GM21717 (cell line): ENCODE data around the gene NCOR2.

ENCODE experiments used
- ATAC-seq: cut with Tn5 transposase; IDR thresholded peaks from one replicate; pipeline ENCODE4 v1.9.1; 2021; ENCODE audit warnings: mild to moderate bottlenecking, moderate library complexity; ENCODE audit not compliant: unreplicated experiment

Gene NCOR2

DNA sequence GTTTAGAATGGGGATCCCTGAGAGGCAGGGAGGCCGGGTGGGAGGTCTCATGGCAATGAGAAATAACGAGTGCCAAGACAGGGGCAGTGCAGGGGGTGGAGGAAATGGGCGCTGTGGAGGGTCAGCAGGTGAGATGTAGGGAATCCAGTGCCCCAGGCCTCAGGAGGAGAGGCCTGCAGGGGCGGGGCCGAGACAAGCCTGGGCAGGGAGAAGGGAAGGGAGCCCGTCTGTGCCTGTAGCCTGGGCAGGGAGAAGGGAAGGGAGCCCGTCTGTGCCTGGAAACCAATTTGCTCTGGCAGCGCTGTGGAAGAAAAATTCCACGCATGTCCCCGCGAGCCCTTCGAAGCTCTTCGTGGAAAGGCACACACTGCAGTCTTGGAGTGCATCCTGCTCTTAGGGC, 10.6 kb upstream of the NCOR2 start:
- no peak for ATAC-seq

DNA sequence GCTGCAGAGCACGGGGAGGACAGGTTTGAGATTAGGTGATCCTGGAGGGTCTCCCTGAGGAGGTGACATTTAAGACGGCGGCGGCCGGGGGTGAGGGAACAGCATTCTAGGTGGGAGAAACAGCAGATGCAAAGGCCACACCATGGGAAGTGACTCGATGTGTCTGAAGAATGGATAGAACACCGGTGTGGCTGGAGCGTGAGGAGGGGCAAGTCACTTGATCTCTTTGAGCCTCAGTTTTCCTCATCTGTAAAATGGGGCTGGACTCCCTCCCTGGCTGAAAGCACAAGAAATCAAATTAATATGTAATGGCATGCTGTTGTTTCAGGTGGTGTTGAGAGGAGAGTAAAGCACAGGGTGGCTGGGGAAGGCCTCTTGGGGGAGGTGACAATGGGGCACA, 10.0 kb upstream of the NCOR2 start:
- ATAC-seq: no peak

DNA sequence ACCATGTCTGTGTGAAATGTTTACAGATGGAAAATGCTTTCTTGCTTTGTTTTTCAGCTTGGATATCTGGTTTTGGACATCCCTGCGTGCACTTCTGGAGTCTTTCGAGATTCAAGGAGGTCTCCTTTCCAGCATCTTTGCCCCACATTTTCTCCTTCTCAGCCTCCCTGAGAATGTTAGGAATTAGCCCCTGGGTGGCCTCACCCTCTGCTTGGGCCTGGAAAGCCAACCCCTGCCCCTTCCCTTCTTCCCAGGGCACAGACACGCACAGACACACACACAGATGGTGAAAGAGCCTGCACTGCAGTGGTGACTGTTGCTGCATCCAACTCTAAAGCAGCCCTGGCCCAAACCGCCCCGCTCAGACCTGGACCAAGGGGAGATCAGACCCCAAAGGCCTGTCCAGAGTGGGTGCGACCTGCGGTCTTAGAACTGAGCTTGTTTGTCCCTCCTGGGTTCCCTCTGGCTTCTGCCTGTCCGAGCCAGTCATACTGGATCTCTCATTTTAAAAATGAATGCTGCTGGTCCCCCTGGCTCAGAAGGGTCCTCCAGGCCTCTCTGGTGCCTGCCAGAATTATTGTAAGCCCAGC, 8.7 kb upstream of the NCOR2 start:
- no peak for ATAC-seq

DNA sequence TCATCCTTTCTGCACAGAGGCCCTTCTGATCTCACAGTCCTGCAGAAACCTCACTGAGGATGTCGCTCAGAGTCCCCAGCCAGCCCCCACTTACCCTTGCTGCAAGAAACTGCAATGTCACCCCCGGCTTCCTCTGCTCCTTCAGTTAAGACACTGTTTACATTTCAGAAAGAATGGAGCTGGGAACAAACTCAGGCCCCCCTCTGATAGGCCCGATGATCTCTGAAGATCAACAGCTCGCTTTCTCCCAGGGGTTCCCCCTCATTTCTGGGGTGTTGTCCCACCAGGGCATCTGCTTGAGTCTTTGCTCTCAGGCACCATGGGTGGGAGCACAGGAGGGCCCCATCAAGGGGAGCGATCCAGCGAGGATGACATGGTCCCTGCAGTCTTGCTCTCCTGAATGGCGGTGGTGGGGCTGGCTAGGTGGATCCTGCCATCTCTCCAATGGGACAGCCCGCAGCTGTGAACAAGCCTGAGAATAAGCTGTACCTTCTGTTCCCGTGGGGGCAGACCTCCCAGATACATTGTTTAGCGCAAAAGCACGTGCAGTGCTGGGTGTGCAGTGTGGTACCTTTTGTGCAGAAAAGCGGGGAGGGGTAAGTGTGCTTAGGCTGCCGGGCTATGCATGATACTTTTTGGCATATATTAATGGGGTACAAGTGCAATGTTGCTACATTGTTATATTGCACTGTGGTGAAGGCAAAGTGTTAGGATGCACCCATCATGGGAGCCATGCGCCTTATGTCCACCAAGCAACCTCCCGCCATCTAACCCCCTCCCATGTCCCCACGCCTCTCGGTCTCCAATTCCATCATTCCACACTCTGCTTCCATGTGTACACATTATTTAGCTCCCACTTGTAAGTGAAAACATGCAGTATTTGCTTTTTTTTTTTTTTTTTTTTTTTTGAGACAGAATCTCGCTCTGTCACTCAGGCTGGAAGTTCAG, 6.7 kb upstream of the NCOR2 start:
- ATAC-seq: no peak

DNA sequence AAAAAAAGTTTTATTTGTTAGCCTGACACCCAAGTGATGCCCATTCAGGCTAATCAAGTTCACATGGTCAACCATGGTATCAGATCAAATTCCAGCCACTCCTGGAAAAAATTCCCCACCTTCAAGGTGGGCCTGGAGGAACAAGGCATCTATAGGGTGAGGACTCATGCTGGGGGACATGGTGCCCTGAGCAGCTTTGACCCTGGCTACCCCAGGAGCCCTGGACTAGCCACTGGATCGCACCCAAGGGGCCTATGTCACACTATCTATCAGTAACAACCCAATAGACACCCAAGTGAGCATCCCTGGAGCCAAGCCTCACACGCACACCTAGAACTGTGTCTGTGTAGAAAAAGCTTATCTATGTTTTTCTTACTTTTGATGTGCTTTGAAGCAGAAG, 4.1 kb upstream of the NCOR2 start:
- ATAC-seq: no peak

DNA sequence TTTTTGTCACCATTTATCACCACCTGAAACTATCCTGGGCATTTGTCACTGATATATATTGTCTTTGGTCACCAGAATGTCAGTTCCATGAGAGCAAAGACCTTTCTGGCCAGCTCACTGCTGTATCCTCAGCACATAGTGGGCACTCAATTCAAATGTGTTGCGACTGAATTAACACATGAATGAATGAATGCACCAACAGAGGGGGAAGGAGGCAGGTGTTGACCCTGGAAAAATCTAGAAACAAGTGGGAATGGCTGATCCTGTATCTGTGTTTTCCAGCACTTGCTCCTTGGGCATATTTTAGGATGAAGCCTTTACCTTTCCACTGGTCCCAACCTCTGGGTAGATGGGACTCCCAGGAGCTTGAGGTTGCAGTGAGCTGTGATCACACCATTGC, 3.4 kb upstream of the NCOR2 start:
- ATAC-seq: no peak

DNA sequence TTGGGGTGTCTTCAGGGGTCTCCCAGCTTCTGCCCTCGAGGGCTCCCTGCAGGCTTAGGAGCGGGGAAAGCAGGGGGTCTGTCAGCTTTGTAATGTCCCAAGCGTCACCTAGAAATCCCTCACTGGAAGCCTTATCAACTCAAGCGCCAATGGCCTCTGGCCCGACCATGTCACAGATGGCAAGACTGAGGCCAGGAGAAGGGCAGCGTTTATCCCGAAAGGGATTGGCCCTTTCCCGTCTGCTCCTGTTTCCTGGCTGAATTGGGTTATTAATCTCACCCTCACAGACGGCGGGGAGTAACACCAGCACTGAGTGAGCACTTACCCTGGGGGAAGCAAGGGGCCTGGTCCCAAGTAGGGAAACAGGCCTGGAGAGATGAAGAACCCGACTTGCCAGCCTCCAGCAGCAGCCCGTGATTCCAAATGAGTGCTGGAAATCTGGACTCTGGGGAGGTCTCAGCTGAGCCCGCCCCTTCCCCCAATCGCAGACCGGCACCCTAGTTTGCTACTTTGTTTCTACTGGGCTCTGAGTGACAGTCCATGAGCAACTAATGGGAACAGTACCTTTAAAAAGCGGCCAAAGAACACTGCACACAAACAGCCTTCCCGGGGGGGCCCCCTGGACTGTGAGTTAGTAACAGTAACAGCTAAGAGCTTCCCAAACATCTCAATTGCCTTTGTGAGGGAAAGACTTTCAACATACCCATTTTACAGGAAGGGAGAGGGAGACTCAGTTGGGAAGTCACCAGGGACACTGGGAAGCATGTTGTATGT, 2.1 kb upstream of the NCOR2 start:
- ATAC-seq: no peak

DNA sequence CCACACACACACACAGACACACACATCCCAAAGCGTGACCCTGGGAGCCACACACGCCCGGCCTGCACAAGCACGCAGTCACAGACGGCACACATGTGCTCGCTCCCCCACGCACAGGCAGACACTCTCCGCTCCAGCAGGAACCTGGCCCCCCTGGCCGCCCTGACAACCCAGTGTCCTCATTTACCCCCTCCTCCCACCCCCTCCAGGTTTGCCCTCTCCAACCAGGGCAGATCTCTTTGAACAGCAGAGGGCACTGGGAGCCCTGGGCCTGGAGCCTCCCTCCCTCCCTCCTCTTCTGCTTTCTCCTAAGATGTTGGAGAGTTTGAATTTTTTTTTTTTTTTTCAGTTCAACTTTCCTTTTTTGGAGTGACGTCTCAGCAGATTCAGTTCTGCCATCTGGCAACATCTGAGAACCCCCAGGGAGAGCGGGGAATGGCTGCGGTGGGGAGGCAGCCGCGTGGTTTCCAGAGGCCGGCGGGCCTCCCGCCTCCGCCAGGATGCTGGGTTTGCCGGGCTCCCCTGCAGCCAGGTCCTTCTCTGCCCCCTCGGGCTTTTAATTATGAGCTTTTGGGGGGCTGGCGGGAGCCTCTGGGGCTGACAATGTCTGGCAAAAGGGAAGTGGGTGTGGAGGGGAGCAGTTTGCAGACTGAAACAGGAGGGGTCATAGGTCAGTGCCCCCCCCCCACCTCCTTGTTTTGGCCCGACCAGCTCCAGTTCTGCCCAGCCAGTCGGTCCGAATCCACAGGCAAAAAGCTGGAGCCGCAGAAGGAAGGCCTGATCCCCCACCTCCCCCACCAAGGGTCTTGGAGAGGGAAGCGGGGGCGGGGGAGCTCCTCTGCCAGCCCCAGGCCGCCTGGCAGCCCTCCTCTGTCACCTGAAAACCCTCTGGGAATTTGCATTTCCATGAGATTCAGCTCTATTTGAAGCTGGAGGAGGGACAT, 1.3 kb upstream of the NCOR2 start:
- ATAC-seq: peak; percentile 26

DNA sequence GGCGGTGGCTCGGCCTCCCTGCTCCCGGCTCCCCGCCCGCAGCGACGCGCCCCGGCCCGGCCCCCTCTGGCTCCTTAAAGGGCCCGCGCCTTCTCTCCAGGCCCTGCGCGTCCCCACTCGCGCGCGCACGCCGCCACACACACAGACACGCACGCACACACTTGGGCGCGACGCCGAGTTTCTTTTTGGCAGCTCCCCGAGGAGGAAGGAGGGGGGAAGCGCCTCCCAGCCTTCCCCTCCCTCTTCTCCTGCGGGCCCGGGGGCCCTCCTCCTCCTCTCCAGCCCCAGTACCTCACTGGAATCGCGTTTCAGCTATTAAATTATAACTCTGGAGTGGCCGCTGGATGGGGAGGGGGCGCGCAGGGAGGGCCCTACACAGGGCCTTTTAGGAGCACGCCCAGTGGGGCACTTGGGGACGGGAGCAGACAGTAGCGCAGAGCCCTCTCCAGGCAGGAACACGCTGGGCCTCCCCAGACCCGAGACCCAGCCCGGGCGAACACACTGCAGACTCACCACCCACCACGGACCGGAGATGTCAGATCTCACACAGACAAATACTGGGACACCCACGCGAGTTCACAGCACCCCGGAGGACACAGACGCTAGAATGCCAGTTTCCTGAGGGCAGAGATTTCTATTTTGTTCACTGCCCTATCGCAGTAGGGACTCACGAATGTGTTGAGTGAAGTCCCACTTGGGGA, 411 bp upstream of the NCOR2 start:
- peak; percentile 41 for ATAC-seq

DNA sequence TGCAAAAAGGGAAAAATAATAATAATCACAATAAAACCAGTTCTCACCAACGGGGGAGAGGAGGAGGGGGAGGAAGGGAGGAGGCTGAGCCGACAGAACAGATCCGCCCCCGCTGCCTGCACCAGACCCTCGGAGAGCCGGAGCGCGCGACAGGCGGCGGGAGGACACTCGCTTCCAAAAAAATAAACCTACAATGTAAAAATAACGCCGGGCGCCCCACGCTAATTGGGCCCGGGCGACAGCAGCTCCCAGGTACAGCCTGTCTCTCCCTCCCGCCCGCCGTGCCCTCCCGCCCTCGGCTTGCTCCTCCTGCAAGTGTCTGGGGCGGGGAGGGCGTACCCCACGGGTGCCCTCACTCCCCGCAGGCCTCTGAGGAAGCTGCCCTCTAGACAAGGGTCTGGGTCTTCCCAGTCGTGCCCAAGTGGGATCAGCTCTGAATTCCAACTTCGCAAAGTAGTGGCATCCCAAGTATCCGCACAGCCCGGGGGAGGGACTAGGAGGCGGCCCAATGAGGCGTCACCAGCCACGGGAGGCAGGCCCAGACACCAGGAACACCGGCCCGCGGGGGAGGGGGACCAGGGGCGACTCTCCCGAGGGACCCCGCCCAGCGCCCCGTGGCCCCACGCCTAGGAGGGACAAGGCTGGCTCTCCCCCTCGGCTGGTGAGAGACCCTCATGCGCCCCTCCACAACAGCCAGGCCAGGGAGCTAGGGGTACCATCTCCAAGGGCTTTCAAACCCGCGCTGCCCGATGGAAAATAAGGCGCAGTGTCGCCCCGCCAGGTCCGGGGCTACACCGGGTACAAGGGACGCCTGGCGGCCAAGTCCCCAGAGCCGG, 1.0 kb downstream of the NCOR2 start:
- peak; percentile 42 for ATAC-seq

DNA sequence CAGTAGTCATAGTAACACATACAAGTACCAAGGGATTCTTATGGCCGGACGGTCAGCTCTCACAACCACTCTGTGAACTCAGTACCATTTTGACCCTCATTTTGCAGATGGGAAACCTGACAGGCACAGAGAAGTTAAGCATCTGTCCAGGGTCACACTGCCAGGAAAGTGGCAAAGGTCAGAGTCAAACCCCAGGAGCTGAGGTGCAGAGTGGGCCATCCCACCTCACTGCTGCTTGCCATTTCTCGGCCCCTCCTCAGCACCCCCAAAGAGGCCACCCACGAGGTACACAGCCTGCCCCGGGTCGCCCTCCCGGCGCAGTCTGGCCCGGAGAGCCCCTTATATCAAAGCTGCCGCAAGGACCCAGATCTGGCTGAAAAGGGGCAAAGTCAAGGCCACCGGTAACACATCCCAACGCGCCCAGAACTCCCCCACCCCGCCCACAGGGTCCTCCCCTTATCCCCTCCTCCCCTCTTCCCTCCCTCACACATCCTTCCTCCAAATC, 1.7 kb downstream of the NCOR2 start:
- ATAC-seq: no peak

DNA sequence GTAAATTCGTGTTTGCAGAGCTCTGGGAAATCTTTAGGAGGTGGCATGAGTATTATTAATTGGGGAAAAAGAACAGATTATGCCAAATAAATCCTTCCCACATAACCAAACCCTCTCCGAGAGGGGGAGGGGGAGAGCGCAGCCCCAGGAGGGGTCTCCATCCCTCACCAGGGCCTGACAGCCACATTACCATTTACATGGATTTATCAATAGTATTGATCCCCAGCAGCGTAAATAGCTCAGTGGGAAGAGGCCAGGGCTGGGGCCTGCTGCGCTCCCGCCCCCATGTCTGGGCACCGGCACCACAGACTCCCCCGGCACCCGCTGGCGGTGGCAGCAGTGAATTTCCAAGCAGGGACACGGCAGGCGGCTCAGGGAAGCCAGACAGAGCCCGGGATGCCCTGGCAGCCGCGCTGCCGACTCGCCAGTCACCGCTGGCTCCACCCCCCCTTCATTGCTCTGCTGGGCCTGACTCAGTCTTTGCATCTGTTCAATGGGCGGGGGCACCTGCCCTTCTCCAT, 2.4 kb downstream of the NCOR2 start:
- no peak for ATAC-seq

DNA sequence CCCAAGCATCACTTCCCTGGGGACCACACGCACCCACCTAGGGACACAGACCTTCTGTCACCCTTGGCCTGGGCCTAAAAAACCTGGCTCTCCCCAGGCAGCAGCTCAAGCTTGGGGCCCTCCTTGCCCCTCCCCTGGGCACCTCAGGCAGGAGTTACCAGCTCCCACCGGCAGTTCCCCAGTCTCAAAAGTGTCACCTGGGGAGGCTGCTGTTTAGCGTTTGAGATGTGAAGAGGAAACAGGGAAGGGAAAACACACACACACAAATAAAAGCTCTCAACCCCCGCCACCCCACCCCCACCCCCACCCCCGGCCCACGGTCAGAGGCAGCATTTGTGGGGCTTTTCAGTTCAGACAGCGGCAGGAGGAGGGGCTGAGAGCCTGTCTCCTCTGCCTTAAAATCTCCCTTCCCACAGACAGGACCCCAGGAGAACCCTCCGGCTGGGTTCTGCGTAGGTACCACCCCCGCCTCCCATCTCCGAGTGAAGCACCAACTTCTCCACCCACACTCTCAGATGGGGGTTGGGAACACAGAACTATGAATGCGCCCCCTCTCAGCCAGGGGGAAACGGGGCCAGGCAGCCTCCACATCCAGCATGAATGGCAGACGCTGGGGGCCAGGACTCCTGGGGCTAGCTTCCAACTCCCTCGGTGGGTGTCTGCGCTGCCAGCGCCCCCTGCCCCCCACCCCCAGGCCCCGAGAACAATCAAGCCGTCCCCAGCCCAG, 3.0 kb downstream of the NCOR2 start:
- ATAC-seq: no peak

DNA sequence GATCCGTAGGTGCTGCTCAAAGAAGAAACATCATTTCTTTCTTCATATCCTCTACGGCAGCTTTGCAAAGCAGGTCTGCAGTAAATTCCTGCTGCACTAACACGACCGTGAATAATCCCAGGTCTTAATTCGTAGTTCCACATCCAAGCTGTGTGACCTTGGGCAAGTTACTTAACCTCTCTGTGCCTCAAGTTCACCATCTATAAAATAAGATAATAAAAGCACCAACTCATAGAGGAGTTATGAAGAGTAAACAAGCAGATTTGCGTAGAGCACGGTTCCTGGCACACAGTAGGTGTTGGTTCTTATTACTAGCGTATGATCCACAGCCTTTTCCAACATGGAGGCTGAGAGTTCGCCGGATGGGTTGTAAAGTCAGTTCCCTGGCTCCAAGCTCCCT, 3.6 kb downstream of the NCOR2 start:
- no peak for ATAC-seq

DNA sequence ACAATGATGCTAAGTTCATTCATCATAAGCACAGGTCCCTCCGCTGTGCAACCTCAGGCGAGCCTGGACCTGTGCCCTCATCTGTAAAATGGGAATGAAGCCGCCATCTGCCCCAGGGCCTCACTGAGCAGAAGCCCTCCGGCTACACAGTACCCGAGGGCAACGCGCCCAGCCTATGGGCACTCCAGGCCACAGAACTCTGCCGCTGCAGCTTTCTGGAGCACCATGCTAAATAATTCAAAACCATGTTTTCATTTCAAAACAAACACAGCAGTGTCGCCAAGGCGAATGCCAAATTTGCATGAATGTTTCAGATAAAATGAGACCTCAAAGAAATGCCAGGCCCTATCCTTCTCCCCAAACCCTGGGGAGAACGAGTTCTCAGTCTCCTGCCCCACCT, 4.0 kb downstream of the NCOR2 start:
- no peak for ATAC-seq

DNA sequence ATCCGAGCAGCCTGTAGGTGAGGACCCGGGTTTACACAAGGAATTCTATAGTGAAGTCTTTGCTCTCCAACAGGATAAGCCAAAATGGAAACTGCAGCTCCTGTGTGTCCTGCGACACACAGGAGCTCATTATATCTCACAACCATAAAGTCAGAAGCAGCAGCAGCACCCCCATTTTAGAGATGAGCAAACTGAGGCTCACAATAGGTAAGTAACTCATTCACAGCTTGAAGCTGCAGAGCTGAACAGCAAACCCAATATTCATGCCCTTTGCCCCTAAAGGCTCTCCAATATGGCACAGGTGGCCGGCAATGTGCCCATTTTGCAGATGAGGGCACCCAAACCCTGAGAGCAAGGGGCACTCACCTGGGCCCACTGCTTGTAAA, 4.6 kb downstream of the NCOR2 start:
- no peak for ATAC-seq

DNA sequence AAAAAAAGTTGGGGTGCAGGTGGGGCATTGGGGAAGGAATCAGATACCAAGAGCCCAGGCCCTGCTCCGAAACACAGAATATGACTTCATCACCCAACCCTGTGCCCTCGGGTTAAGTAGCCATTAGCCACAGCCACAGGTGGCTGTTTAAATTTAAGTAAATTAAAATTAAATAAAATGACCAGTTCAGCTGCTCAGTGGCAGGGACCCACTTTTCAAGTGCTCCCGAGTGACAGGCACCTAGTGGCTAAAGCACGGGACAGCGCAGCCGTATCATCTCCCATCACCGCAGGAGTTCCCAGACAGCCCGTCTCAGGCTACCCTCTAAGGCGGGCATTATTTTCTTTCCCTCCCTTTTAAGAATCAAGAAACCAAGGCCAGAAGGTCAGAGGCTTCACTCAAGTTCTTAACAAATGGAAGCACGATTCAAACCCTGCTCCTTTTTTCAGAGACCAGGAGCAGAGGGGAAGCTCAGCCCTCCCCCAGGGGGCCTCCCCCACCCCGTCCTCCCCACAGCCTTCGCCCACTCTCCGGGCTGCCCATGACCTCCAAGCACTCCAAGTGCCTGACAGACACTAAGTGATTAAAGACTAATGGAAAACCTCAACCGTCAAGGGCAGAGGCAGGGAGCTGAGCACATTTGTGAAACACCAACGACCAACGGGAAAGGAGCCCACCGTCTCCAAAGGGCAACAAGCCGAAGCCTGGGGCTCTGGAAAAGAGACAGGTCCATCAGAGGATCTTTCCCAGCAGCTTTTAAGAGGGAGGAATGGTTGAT, 5.2 kb downstream of the NCOR2 start:
- ATAC-seq: no peak
